ENCODE data around the gene SLC25A1.

The SLC25A1 gene

DNA sequence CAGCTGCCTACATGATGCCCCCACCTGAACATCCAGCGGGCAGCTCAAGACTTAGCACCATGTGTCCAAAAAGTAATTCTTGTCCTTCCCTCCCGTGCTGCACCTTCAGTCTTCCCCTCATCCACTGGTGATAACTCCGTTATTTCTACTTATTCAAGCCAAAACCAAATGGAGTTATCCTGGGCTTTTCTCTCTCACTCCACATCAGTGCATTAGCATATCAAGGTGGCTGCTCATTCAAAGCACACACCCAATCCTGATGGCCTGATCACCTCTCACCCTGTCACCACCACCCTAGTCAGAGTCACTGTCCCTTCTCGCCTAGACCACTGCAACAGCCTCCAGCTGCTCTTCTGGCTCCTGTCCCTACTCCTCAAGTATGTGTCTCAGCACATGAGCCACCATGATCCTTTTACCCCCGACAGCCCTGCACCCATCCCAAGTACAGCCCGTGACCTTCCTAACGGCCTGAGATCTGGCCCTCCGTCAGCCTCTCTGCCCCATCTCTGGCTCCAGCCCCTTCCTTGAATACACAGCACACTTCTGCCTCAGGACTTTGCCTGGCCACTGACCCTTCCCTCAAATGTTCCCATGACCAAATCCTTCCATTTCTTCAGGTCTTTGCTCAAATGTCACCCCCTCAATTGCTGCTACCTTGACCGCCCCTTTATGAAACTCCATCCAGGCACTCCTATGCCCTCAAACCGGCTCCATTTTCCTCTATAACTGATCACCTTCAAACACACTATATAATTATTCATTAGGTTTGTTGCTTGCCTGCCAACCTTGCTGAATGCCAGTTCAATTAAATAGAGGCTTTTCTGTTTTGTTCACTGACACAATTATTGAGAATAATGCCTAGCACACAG lies 19.7 kb upstream of the SLC25A1 start:
- no peak for TF ChIP-seq RAD21 (IDR thresholded peaks at IDR 0.05; ENCODE audit: low read depth)
- no peak for TF ChIP-seq FOXM1 (IDR thresholded peaks at IDR 0.05; ENCODE audit: borderline replicate concordance, low read depth)
- TF ChIP-seq, protein P1, sequence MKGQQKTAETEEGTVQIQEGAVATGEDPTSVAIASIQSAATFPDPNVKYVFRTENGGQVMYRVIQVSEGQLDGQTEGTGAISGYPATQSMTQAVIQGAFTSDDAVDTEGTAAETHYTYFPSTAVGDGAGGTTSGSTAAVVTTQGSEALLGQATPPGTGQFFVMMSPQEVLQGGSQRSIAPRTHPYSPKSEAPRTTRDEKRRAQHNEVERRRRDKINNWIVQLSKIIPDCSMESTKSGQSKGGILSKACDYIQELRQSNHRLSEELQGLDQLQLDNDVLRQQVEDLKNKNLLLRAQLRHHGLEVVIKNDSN (IDR thresholded peaks at IDR 0.05) = no peak
- no peak for TF ChIP-seq CREB1 (IDR thresholded peaks at IDR 0.05; ENCODE audit: low read depth)
- TF ChIP-seq TEAD4 (IDR thresholded peaks at IDR 0.05) = no peak
- TF ChIP-seq, protein P2, sequence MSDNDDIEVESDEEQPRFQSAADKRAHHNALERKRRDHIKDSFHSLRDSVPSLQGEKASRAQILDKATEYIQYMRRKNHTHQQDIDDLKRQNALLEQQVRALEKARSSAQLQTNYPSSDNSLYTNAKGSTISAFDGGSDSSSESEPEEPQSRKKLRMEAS (IDR thresholded peaks at IDR 0.05) = no peak
- no peak for TF ChIP-seq ZBTB7A (IDR thresholded peaks at IDR 0.05; ENCODE audit: low read depth)
- TF ChIP-seq TCF12 (IDR thresholded peaks at IDR 0.05; ENCODE audit: low read depth) = no peak
- TF ChIP-seq YY1 (IDR thresholded peaks at IDR 0.05; ENCODE audit: low read depth) = no peak
- no peak for TF ChIP-seq NFIC (IDR thresholded peaks at IDR 0.05)
- TF ChIP-seq, protein P3, sequence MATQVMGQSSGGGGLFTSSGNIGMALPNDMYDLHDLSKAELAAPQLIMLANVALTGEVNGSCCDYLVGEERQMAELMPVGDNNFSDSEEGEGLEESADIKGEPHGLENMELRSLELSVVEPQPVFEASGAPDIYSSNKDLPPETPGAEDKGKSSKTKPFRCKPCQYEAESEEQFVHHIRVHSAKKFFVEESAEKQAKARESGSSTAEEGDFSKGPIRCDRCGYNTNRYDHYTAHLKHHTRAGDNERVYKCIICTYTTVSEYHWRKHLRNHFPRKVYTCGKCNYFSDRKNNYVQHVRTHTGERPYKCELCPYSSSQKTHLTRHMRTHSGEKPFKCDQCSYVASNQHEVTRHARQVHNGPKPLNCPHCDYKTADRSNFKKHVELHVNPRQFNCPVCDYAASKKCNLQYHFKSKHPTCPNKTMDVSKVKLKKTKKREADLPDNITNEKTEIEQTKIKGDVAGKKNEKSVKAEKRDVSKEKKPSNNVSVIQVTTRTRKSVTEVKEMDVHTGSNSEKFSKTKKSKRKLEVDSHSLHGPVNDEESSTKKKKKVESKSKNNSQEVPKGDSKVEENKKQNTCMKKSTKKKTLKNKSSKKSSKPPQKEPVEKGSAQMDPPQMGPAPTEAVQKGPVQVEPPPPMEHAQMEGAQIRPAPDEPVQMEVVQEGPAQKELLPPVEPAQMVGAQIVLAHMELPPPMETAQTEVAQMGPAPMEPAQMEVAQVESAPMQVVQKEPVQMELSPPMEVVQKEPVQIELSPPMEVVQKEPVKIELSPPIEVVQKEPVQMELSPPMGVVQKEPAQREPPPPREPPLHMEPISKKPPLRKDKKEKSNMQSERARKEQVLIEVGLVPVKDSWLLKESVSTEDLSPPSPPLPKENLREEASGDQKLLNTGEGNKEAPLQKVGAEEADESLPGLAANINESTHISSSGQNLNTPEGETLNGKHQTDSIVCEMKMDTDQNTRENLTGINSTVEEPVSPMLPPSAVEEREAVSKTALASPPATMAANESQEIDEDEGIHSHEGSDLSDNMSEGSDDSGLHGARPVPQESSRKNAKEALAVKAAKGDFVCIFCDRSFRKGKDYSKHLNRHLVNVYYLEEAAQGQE (IDR thresholded peaks at IDR 0.05; ENCODE audit: low read depth) = no peak
- no peak for TF ChIP-seq TAF1 (IDR thresholded peaks at IDR 0.05; ENCODE audit: low read depth)
- TF ChIP-seq EGR1 (IDR thresholded peaks at IDR 0.05) = no peak
- no peak for TF ChIP-seq EP300 (IDR thresholded peaks at IDR 0.05; ENCODE audit: borderline replicate concordance)

DNA sequence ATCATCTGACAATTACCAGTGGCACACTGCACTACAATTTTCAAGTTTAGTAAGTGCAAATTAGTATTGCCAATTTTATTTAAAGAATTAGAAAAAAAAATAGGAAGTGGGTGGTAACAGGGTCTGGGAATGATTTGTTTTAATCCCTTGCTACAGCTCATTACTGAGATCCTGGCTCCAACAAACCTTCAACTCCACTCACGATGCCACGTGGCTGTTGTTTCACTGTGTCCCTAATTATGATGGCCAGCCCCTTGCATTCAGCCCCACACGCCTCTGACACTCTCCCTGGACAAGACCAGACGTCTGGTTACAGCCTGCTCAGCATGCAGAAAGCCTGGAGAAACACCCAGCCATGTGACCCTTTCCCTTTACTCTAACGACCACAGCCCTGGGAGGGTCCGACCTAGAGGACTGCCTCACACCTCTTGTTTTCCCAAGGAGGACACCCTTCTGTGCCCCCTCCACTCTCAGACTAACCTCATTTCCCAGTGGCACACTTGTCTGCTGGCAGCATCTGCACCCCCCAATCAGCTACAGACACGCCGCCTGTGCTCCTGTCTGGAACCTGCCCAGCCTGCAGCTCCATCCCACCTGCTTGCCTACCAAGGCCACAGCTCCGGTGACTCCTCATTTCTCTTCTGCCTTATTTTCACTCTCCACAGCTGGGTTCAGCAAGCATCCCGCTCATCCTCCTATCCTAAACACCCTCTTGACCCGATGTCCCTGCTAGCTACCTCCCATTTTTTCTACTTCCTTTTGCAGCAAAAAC lies 18.5 kb upstream of the SLC25A1 start:
- TF ChIP-seq EP300 (IDR thresholded peaks at IDR 0.05; ENCODE audit: borderline replicate concordance) (no peak), YY1 (IDR thresholded peaks at IDR 0.05; ENCODE audit: low read depth) (no peak), TCF12 (IDR thresholded peaks at IDR 0.05; ENCODE audit: low read depth) (no peak), ZBTB7A (IDR thresholded peaks at IDR 0.05; ENCODE audit: low read depth) (no peak), FOXM1 (IDR thresholded peaks at IDR 0.05; ENCODE audit: borderline replicate concordance, low read depth) (no peak), NFIC (IDR thresholded peaks at IDR 0.05) (no peak), CEBPB (IDR thresholded peaks at IDR 0.05) (no peak), CREB1 (IDR thresholded peaks at IDR 0.05; ENCODE audit: low read depth) (no peak), RAD21 (IDR thresholded peaks at IDR 0.05; ENCODE audit: low read depth) (no peak), EGR1 (IDR thresholded peaks at IDR 0.05) (no peak), TEAD4 (IDR thresholded peaks at IDR 0.05) (no peak), TAF1 (IDR thresholded peaks at IDR 0.05; ENCODE audit: low read depth) (no peak)
- TF ChIP-seq, protein P3 (IDR thresholded peaks at IDR 0.05; ENCODE audit: low read depth) = no peak
- TF ChIP-seq, protein P1 (IDR thresholded peaks at IDR 0.05) = no peak
- TF ChIP-seq, protein P2 (IDR thresholded peaks at IDR 0.05) = no peak

DNA sequence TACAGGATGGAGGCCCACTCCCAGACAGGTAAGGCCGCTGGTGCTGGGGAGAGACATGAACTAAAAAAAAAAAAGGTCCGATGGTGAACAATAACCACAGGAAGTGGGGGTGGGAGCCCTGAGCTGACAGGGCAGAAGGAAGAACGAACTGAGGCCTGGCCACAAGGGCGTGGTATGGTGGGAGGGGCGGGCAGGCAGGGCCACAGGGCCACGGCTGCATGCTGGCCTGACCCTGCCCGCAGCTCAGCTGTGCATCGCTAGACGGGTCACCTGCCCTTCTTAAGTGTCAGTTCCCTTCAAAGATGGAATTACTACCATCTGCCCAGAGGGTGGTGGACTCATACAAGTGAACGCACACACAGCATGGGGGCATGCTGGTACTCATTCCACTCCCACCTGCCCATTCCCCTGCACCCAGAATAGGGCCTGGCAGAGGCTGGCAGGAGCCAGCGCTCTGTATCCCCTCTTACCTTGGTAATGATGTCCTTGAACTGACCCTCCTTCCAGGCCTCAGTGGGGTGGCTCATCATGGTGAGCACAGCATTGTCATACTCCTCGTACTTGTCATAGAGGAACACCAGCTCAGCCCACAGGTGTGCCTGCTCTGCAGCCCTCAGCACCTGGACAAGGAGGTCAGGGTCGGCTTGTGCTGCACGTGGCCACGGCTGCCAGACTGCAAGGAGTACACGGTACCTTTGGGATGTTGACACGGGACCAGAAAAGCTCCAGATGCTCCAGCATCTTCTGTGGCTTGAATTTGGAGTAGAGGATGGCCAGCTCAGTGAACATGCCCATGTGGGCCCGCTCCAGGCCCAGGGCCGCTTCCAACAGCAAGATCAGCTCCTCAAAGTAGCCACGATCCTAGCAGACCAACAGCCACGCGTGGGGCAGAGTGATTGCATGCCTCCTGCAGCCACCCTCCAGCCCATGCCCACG lies 17.5 kb upstream of the SLC25A1 start:
- TF ChIP-seq, protein P1 (IDR thresholded peaks at IDR 0.05) = no peak
- TF ChIP-seq TEAD4 (IDR thresholded peaks at IDR 0.05) (no peak), EP300 (IDR thresholded peaks at IDR 0.05; ENCODE audit: borderline replicate concordance) (no peak), YY1 (IDR thresholded peaks at IDR 0.05; ENCODE audit: low read depth) (no peak), RAD21 (IDR thresholded peaks at IDR 0.05; ENCODE audit: low read depth) (no peak), CREB1 (IDR thresholded peaks at IDR 0.05; ENCODE audit: low read depth) (no peak), CEBPB (IDR thresholded peaks at IDR 0.05) (no peak), TCF12 (IDR thresholded peaks at IDR 0.05; ENCODE audit: low read depth) (no peak), TAF1 (IDR thresholded peaks at IDR 0.05; ENCODE audit: low read depth) (no peak), ZBTB7A (IDR thresholded peaks at IDR 0.05; ENCODE audit: low read depth) (no peak)
- TF ChIP-seq, protein P3 (IDR thresholded peaks at IDR 0.05; ENCODE audit: low read depth) = no peak
- TF ChIP-seq, protein P2 (IDR thresholded peaks at IDR 0.05) = no peak

All from Ishikawa (cell line).